K562 (cell line): ENCODE data around the gene PTCH1. TPM values are rescaled to one million over a fixed set of nuclear protein-coding genes. Genes with fewer than 3 reads are reported as not detected.

Source experiments
- COPS2 ChIP-seq: fragments of 450-650 bp; conservative IDR thresholded peaks from 2 replicates; pipeline ENCODE4 v1.6.1; 2016; ENCODE audit warnings: mild to moderate bottlenecking, moderate library complexity
- CTBP1 ChIP-seq: fragments of 450-650 bp; IDR thresholded peaks from 2 replicates; pipeline ENCODE4 v1.6.1; 2016; ENCODE audit warnings: borderline replicate concordance
- FOXJ3 ChIP-seq: sonication (generic); formaldehyde crosslinking; IDR thresholded peaks from 2 replicates; pipeline ENCODE4 v1.4.0; 2020; ENCODE audit warnings: mild to moderate bottlenecking, missing genetic modification reagents
- NONO ChIP-seq, 2 experiments: fragments of 200-400 bp in 1 of 2; fragments of 450-650 bp in 1 of 2; formaldehyde crosslinking in 1 of 2; IDR thresholded peaks; 2 replicates each; pipeline ENCODE4 v1.6.1; 2017; ENCODE audit warnings: low read depth in 2 of 2, mild to moderate bottlenecking in 2 of 2, moderate library complexity in 2 of 2, low read length in 1 of 2
- NR2C1 ChIP-seq, 2 experiments: fragments of 450-650 bp; IDR thresholded peaks; 2 replicates each; pipeline ENCODE4 v1.6.1; 2017; ENCODE audit warnings: mild to moderate bottlenecking in 2 of 2, antibody characterized with exemption in 1 of 2, inconsistent platforms in 1 of 2, missing compliant biosample characterization in 1 of 2, missing genetic modification characterization in 1 of 2
- RFX5 ChIP-seq: IDR thresholded peaks from 2 replicates; pipeline ENCODE4 v1.6.1; 2011; ENCODE audit warnings: low read depth, mild to moderate bottlenecking, improper control_type of control experiment, low read length
- ZFP30 ChIP-seq: fragments of 250-450 bp; sonication (Bioruptor Pico); IDR thresholded peaks from 2 replicates; pipeline ENCODE4 v1.8.0; 2022; ENCODE audit warnings: moderate library complexity, mild to moderate bottlenecking, inconsistent platforms, borderline replicate concordance
- ZNF217 ChIP-seq: sonication (generic); formaldehyde crosslinking; IDR thresholded peaks from 2 replicates; pipeline ENCODE4 v1.8.0; 2022; ENCODE audit warnings: mild to moderate bottlenecking, missing genetic modification reagents
- ZNF311 ChIP-seq: fragments of 250-450 bp; sonication (Bioruptor Pico); IDR thresholded peaks from 2 replicates; pipeline ENCODE4 v1.4.0; 2020; ENCODE audit warnings: mild to moderate bottlenecking, moderate library complexity
- ZNF766 ChIP-seq: fragments of 200-800 bp; sonication (Bioruptor generic); conservative IDR thresholded peaks from 2 replicates; pipeline ENCODE4 v1.6.1; 2016; ENCODE audit warnings: missing genetic modification characterization, missing compliant biosample characterization
- ZNF79 ChIP-seq: fragments of 250-450 bp; sonication (Bioruptor Pico); IDR thresholded peaks from 2 replicates; pipeline ENCODE4 v1.4.0; 2020; ENCODE audit warnings: low read depth, mild to moderate bottlenecking, moderate library complexity
- polyA plus RNA-seq, 8 experiments: library from polyadenylated mRNA; depleted of rRNA in 4 of 8; stranded (reverse) in 5 of 8; unstranded in 3 of 8; fragments of >200 nt; fragmentation: Nextera tagmentation in 2 of 8; fragmentation: Illumina TruSeq in 1 of 8; extraction: Ambion mirVana in 2 of 8; extraction: Trizol in 1 of 8; gene quantifications; 2 replicates each; pipeline versions ENCODE4 v1.2.1 to v1.2.3, GENCODE V29; 2011 to 2014; ENCODE audit warnings: inconsistent platforms in 1 of 8, missing spikeins in 1 of 8
- total RNA-seq, 7 experiments: library from RNA; depleted of rRNA in 6 of 7; stranded (reverse); fragments of >200 nt in 6 of 7; fragmentation: Illumina TruSeq in 2 of 7; extraction: Trizol in 2 of 7; gene quantifications; 2 replicates each; pipeline versions ENCODE4 v1.2.1 to v1.2.3, GENCODE V29; 2011 to 2021; ENCODE audit warnings: low replicate concordance in 1 of 7
- TF ChIP-seq, protein P1 (sequence below): fragments of 450-650 bp; formaldehyde crosslinking; IDR thresholded peaks from 2 replicates; pipeline ENCODE4 v1.4.0; 2020; ENCODE audit warnings: mild to moderate bottlenecking, moderate library complexity
- TF ChIP-seq, protein P2 (sequence below): sonication (generic); IDR thresholded peaks from 2 replicates; pipeline ENCODE4 v1.6.1; 2016
- TF ChIP-seq, protein P3 (sequence below): fragments of 450-650 bp; IDR thresholded peaks from one replicate; pipeline ENCODE4 v1.6.1; 2018; ENCODE audit warnings: mild to moderate bottlenecking, moderate library complexity; ENCODE audit not compliant: partially characterized antibody
- TF ChIP-seq, protein P4 (sequence below), 3 experiments: IDR thresholded peaks in 2 of 3; conservative IDR thresholded peaks in 1 of 3; 2 replicates each; pipeline ENCODE4 v1.5.1; 2011 to 2012; ENCODE audit warnings: low read length in 3 of 3, mild to moderate bottlenecking in 3 of 3, control low read depth in 2 of 3, improper control_type of control experiment in 1 of 3, inconsistent platforms in 1 of 3, low read depth in 1 of 3, mixed read lengths in 1 of 3, moderate library complexity in 1 of 3; ENCODE audit not compliant: insufficient read depth in 2 of 3
- TF ChIP-seq, protein P5 (sequence below), 2 experiments: fragments of 150-350 bp in 1 of 2; IDR thresholded peaks; 2 replicates each; pipeline ENCODE4 v1.6.1; 2012 to 2016; ENCODE audit warnings: low read depth in 2 of 2, low read length in 2 of 2, mild to moderate bottlenecking in 1 of 2, moderate library complexity in 1 of 2

PTCH1 gene
- total and polyA plus RNA-seq, 9 of the 15 experiments (the other 6 are each of a cell fraction or from before 2014, with no cell fraction given) = 0.70 to 9.9 (median 3.8) TPM

DNA sequence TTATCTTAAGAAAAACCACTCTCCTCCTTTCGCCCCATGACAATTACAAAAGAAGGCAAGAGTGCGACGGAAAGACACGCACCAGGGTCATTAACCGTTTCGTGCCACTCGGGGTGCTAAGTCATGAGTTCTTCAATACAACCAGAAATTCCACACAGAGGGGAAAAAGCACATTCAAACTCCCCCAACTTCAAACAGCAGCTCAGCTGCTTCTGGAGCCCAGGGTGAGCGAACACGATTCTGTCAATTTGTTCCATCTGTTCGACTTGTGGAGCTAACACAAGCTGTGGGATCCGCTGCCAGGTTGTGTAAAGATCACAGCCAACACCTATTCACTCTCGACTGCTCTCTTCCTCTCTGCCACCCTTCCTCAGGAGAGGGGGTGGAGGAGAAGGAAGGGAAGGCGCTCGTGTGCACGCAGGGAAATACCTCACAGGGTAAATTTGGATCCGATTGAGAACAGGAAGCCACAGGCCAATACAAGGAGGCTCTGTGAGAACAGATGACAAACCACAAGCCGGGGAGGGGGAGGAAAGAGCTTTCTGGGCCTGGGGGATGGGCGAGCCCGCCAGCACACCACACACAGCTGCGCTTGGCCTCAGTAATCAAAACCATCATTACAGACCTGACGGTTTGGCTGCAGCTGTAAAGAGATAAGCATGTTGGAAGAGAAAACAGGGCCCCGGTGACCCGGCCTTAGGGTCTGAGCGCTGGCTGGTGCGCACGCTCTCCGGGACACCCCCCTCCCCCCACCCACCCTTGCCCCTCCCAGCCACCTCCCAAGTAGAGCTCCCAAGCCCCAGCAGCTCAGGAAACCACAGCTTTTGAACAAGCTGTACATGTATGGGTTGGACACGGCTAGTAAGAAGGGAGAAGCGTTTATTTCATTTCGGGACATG is 54.3 kb downstream of the PTCH1 start (continued):
- TF ChIP-seq, protein P1, sequence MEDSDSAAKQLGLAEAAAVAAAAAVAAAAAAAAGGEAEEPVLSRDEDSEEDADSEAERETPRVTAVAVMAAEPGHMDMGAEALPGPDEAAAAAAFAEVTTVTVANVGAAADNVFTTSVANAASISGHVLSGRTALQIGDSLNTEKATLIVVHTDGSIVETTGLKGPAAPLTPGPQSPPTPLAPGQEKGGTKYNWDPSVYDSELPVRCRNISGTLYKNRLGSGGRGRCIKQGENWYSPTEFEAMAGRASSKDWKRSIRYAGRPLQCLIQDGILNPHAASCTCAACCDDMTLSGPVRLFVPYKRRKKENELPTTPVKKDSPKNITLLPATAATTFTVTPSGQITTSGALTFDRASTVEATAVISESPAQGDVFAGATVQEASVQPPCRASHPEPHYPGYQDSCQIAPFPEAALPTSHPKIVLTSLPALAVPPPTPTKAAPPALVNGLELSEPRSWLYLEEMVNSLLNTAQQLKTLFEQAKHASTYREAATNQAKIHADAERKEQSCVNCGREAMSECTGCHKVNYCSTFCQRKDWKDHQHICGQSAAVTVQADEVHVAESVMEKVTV (CRISPR knock-in tag) = no peak; the same call in 1 of the 2 replicates
- TF ChIP-seq RFX5 (no peak), ZNF766 (CRISPR knock-in tag) (peak; percentile 94), ZNF311 (CRISPR knock-in tag) (peak; percentile 78), ZNF79 (CRISPR knock-in tag) (no peak), CTBP1 (peak; percentile 90), ZFP30 (no peak), FOXJ3 (CRISPR knock-in tag) (no peak), NR2C1 (IDR thresholded peaks at IDR 0.05) (peak; percentile 32; the same call in 1 of the 2 replicates), NR2C1 (tag; IDR thresholded peaks at IDR 0.05) (peak; percentile 76), NONO (IDR thresholded peaks at IDR 0.05; ENCODE audit: low read depth in 2 of 2, low read length in 1 of 2) (peak in 1 of 2 experiments; percentile 91; a peak in 2 of 4 replicates), ZNF217 (CRISPR knock-in tag) (no peak), COPS2 (no peak)
- TF ChIP-seq, protein P2, sequence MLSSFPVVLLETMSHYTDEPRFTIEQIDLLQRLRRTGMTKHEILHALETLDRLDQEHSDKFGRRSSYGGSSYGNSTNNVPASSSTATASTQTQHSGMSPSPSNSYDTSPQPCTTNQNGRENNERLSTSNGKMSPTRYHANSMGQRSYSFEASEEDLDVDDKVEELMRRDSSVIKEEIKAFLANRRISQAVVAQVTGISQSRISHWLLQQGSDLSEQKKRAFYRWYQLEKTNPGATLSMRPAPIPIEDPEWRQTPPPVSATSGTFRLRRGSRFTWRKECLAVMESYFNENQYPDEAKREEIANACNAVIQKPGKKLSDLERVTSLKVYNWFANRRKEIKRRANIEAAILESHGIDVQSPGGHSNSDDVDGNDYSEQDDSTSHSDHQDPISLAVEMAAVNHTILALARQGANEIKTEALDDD = peak; percentile 50; the same call in 1 of the 2 replicates
- TF ChIP-seq, protein P3, sequence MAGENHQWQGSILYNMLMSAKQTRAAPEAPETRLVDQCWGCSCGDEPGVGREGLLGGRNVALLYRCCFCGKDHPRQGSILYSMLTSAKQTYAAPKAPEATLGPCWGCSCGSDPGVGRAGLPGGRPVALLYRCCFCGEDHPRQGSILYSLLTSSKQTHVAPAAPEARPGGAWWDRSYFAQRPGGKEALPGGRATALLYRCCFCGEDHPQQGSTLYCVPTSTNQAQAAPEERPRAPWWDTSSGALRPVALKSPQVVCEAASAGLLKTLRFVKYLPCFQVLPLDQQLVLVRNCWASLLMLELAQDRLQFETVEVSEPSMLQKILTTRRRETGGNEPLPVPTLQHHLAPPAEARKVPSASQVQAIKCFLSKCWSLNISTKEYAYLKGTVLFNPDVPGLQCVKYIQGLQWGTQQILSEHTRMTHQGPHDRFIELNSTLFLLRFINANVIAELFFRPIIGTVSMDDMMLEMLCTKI = no peak
- TF ChIP-seq, protein P4, sequence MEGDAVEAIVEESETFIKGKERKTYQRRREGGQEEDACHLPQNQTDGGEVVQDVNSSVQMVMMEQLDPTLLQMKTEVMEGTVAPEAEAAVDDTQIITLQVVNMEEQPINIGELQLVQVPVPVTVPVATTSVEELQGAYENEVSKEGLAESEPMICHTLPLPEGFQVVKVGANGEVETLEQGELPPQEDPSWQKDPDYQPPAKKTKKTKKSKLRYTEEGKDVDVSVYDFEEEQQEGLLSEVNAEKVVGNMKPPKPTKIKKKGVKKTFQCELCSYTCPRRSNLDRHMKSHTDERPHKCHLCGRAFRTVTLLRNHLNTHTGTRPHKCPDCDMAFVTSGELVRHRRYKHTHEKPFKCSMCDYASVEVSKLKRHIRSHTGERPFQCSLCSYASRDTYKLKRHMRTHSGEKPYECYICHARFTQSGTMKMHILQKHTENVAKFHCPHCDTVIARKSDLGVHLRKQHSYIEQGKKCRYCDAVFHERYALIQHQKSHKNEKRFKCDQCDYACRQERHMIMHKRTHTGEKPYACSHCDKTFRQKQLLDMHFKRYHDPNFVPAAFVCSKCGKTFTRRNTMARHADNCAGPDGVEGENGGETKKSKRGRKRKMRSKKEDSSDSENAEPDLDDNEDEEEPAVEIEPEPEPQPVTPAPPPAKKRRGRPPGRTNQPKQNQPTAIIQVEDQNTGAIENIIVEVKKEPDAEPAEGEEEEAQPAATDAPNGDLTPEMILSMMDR (IDR thresholded peaks at IDR 0.05 in 2 of 3, conservative IDR thresholded peaks at IDR 0.05 in 1 of 3; ENCODE audit: insufficient read depth in 2 of 3, low read depth in 1 of 3, low read length in 3 of 3) = 0 out of 6 replicates have a peak, but pooled peaks of 1 of the 3 experiments have one; percentile 2
- TF ChIP-seq, protein P5, sequence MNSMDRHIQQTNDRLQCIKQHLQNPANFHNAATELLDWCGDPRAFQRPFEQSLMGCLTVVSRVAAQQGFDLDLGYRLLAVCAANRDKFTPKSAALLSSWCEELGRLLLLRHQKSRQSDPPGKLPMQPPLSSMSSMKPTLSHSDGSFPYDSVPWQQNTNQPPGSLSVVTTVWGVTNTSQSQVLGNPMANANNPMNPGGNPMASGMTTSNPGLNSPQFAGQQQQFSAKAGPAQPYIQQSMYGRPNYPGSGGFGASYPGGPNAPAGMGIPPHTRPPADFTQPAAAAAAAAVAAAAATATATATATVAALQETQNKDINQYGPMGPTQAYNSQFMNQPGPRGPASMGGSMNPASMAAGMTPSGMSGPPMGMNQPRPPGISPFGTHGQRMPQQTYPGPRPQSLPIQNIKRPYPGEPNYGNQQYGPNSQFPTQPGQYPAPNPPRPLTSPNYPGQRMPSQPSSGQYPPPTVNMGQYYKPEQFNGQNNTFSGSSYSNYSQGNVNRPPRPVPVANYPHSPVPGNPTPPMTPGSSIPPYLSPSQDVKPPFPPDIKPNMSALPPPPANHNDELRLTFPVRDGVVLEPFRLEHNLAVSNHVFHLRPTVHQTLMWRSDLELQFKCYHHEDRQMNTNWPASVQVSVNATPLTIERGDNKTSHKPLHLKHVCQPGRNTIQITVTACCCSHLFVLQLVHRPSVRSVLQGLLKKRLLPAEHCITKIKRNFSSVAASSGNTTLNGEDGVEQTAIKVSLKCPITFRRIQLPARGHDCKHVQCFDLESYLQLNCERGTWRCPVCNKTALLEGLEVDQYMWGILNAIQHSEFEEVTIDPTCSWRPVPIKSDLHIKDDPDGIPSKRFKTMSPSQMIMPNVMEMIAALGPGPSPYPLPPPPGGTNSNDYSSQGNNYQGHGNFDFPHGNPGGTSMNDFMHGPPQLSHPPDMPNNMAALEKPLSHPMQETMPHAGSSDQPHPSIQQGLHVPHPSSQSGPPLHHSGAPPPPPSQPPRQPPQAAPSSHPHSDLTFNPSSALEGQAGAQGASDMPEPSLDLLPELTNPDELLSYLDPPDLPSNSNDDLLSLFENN (IDR thresholded peaks at IDR 0.05; ENCODE audit: low read depth in 2 of 2, low read length in 2 of 2) = peak in 1 of 2 experiments; percentile 96; a peak in 2 of 4 replicates
